ENCODE results near the gene COL4A1. TPM values are rescaled to one million over a fixed set of nuclear protein-coding genes. Genes with fewer than 3 reads are reported as not detected.

COL4A1 gene
- 100 to 1,000 TPM in 4 of 6 donors, 10 to 100 TPM in 2; 81.7 to 309 (median 167) TPM for total RNA-seq

GRCh38 chr13:110306960-110307766, at the start of gene COL4A1, which contains the start of gene COL4A2:
COL4A1 (minus strand) TSS chr13:110307157; CDS start chr13:110307027, 130 bp downstream.
COL4A2 (plus strand) TSS chr13:110307284; CDS start chr13:110307904, 620 bp downstream.
- TF ChIP-seq EP300 (IDR thresholded peaks at IDR 0.05) (no peak), POLR2A (IDR thresholded peaks at IDR 0.05) (peak in 3 of 4 donors; percentile 84 to 88 (median 87)), CTCF (IDR thresholded peaks at IDR 0.05) (peak in 1 of 6 experiments; percentile 15), POLR2AphosphoS5 (IDR thresholded peaks at IDR 0.05) (peak; percentile 65 to 86)
- Histone ChIP-seq H3K9me3 (no peaks in the 10 kb centered on the region), H3K4me1 (peaks cover 27 to 63% (median 29%) of the 10 kb centered on the region in 4 donors), H3K36me3 (peaks cover 0 to 9% (median 0%) of the 10 kb centered on the region in 4 donors), H3K27ac (peak within 1 kb of the TSS; percentile 91 to 95 (median 93)), H3K4me3 (peak within 1 kb of the TSS; percentile 69 to 81 (median 72)), H3K27me3 (peaks cover 0 to 7% (median 3%) of the 10 kb centered on the region in 4 donors)
- ATAC-seq (ENCODE audit: low FRiP score in 2 of 2) = peak; percentile 9 to 83
- DNase-seq = peak in 1 of 2 donors; percentile 94
- WGBS, 2 donors = 0 to 3% methylated on average over 1 to 19 of the region's 96 CpGs

- DNase-seq = no peak
- Histone ChIP-seq H3K9me3 (no peaks in the 10 kb centered on the region), H3K27ac (no peak overlapping the region), H3K36me3 (peaks cover 0 to 18% (median 5%) of the 10 kb centered on the region in 4 donors), H3K4me3 (no peak overlapping the region), H3K27me3 (no peaks in the 10 kb centered on the region), H3K4me1 (peaks cover 18 to 38% (median 29%) of the 10 kb centered on the region in 4 donors)
- WGBS, 2 donors = 70 to 81% methylated on average over 12 of the region's 12 CpGs
- TF ChIP-seq POLR2A (IDR thresholded peaks at IDR 0.05) (no peak), POLR2AphosphoS5 (IDR thresholded peaks at IDR 0.05) (no peak), CTCF (IDR thresholded peaks at IDR 0.05) (no peak), EP300 (IDR thresholded peaks at IDR 0.05) (no peak)
- ATAC-seq (ENCODE audit: low FRiP score in 2 of 2) = no peak
Observed at GRCh38 chr13:110356362-110356761, 49.4 kb upstream of the COL4A1 start.

- 82 to 83% methylated on average over 4 to 5 of the region's 5 CpGs for WGBS, 2 donors
- no peaks in the 10 kb centered on the region for H3K27me3 ChIP-seq
- H3K4me3 ChIP-seq = no peak overlapping the region
- DNase-seq (peak in 1 of 2 donors; percentile 37), ATAC-seq (ENCODE audit: low FRiP score in 2 of 2) (no peak)
- peak overlapping the region in 1 of 4 donors; percentile 42 for H3K27ac ChIP-seq
- TF ChIP-seq POLR2AphosphoS5 (IDR thresholded peaks at IDR 0.05) (no peak), EP300 (IDR thresholded peaks at IDR 0.05) (no peak), POLR2A (IDR thresholded peaks at IDR 0.05) (no peak), CTCF (IDR thresholded peaks at IDR 0.05) (no peak)
- H3K36me3 ChIP-seq = peaks cover 0 to 18% (median 5%) of the 10 kb centered on the region in 4 donors
- peaks cover 3 to 33% (median 22%) of the 10 kb centered on the region in 4 donors for H3K4me1 ChIP-seq
- H3K9me3 ChIP-seq = no peaks in the 10 kb centered on the region
Observed at GRCh38 chr13:110354715-110355473, 47.9 kb upstream of the COL4A1 start.

- TF ChIP-seq EP300 (IDR thresholded peaks at IDR 0.05) (no peak), POLR2A (IDR thresholded peaks at IDR 0.05) (no peak), CTCF (IDR thresholded peaks at IDR 0.05) (no peak), POLR2AphosphoS5 (IDR thresholded peaks at IDR 0.05) (no peak)
- H3K4me1 ChIP-seq = peaks cover 0 to 33% (median 20%) of the 10 kb centered on the region in 4 donors
- ATAC-seq (ENCODE audit: low FRiP score in 2 of 2) (no peak), DNase-seq (no peak)
- H3K36me3 ChIP-seq = peaks cover 0 to 17% (median 5%) of the 10 kb centered on the region in 4 donors
- no peak overlapping the region for H3K27ac ChIP-seq
- 70 to 72% methylated on average over 6 of the region's 6 CpGs for WGBS, 2 donors
- H3K27me3 ChIP-seq = no peaks in the 10 kb centered on the region
- H3K9me3 ChIP-seq = no peaks in the 10 kb centered on the region
- H3K4me3 ChIP-seq = no peak overlapping the region
Observed at GRCh38 chr13:110354123-110354627, 47.2 kb upstream of the COL4A1 start.

Data from upper lobe of left lung (tissue), 6 donors.